ENCODE data around the gene PLCB4.

PLCB4 gene

GRCh38 chr20:9092113-9092512, 23.2 kb downstream of the PLCB4 start:
- in situ Hi-C loops (cut with MboI; ENCODE audit: low sequenced_read_pairs, unreplicated experiment): no loop called here
- TF ChIP-seq CTCF (IDR thresholded peaks at IDR 0.05; ENCODE audit: borderline replicate concordance, control extremely low read depth, extremely low read depth, insufficient read depth, missing control alignments): no peak
- DNase-seq (ENCODE audit: low spot score): no peak

- TF ChIP-seq CTCF (IDR thresholded peaks at IDR 0.05; ENCODE audit: borderline replicate concordance, control extremely low read depth, extremely low read depth, insufficient read depth, missing control alignments): no peak
- DNase-seq (ENCODE audit: low spot score): no peak
- in situ Hi-C loops (cut with MboI; ENCODE audit: low sequenced_read_pairs, unreplicated experiment): no loop called here
Measured at GRCh38 chr20:9092655-9093054, 23.8 kb downstream of the PLCB4 start.

GRCh38 chr20:9093218-9093957, 24.5 kb downstream of the PLCB4 start:
- in situ Hi-C loops (cut with MboI; ENCODE audit: low sequenced_read_pairs, unreplicated experiment): no loop called here
- TF ChIP-seq CTCF (IDR thresholded peaks at IDR 0.05; ENCODE audit: borderline replicate concordance, control extremely low read depth, extremely low read depth, insufficient read depth, missing control alignments): no peak
- no peak for DNase-seq (ENCODE audit: low spot score)

GRCh38 chr20:9099372-9099771, 30.5 kb downstream of the PLCB4 start:
- TF ChIP-seq CTCF (IDR thresholded peaks at IDR 0.05; ENCODE audit: borderline replicate concordance, control extremely low read depth, extremely low read depth, insufficient read depth, missing control alignments): no peak
- no peak for DNase-seq (ENCODE audit: low spot score)
- in situ Hi-C loops (cut with MboI; ENCODE audit: low sequenced_read_pairs, unreplicated experiment): no loop called here

GRCh38 chr20:9100691-9101090, 31.8 kb downstream of the PLCB4 start:
- in situ Hi-C loops (cut with MboI; ENCODE audit: low sequenced_read_pairs, unreplicated experiment): no loop called here
- no peak for TF ChIP-seq CTCF (IDR thresholded peaks at IDR 0.05; ENCODE audit: borderline replicate concordance, control extremely low read depth, extremely low read depth, insufficient read depth, missing control alignments)
- no peak for DNase-seq (ENCODE audit: low spot score)

GRCh38 chr20:9102456-9102855, 33.6 kb downstream of the PLCB4 start:
- in situ Hi-C loops (cut with MboI; ENCODE audit: low sequenced_read_pairs, unreplicated experiment): no loop called here
- TF ChIP-seq CTCF (IDR thresholded peaks at IDR 0.05; ENCODE audit: borderline replicate concordance, control extremely low read depth, extremely low read depth, insufficient read depth, missing control alignments): no peak
- DNase-seq (ENCODE audit: low spot score): no peak
